Cardiac muscle cell (in vitro differentiated cells and primary cell): Measurements from ENCODE around the gene CLC. TPM values are rescaled to one million over a fixed set of nuclear protein-coding genes. Genes with fewer than 3 reads are reported as not detected.

Source experiments
- DNase-seq, 2 donors: peaks; one replicate each; pipeline versions ENCODE4 v3.0.0 to v3.0.0-alpha.2; 2010 to 2017; ENCODE audit warnings: low read depth in 1 of 2, low spot score in 1 of 2
- H3K27ac ChIP-seq: fragments of 200-600 bp; sonication (generic); 2 replicates; pipeline ENCODE4 v1.5.1; 2016
- H3K27me3 ChIP-seq: fragments of 200-600 bp; sonication (generic); 2 replicates; pipeline ENCODE4 v1.6.0; 2016; ENCODE audit warnings: control low read depth
- H3K36me3 ChIP-seq: fragments of 200-600 bp; sonication (generic); 2 replicates; pipeline ENCODE4 v1.5.1; 2016; ENCODE audit warnings: control low read depth
- H3K4me1 ChIP-seq: fragments of 200-600 bp; sonication (generic); 2 replicates; pipeline ENCODE4 v1.8.1; 2017; ENCODE audit warnings: low read depth, mild to moderate bottlenecking, mixed run types
- H3K4me3 ChIP-seq: fragments of 200-600 bp; sonication (generic); 2 replicates; pipeline ENCODE4 v1.5.1; 2016; ENCODE audit warnings: mild to moderate bottlenecking
- H3K9me3 ChIP-seq: fragments of 200-600 bp; sonication (generic); 2 replicates; pipeline ENCODE4 v1.5.1; 2017; ENCODE audit warnings: low read depth, mild to moderate bottlenecking, control low read depth
- CTCF ChIP-seq: IDR thresholded peaks from 2 replicates; pipeline ENCODE4 v1.5.1; 2012; ENCODE audit warnings: low read depth, mild to moderate bottlenecking, low read length
- polyA plus RNA-seq: library from polyadenylated mRNA; unstranded; fragments of >200 nt; fragmentation: Nextera tagmentation; extraction: Ambion mirVana; gene quantifications from 2 replicates; pipeline ENCODE4 v1.2.1, GENCODE V29; 2016
- total RNA-seq: library from RNA; depleted of rRNA; stranded (reverse); fragments of >200 nt; gene quantifications from 2 replicates; pipeline ENCODE4 v1.2.3, GENCODE V29; 2016

CLC gene
- total and polyA plus RNA-seq, 2 experiments from 2014 or later, result not detected

GRCh38 chr19:39737351-39737750 lies 478 bp downstream of the CLC start:
- DNase-seq, result no peak
- Histone ChIP-seq H3K36me3 (no peaks in the 10 kb centered on the region), H3K9me3 (no peaks in the 10 kb centered on the region), H3K4me1 (no peaks in the 10 kb centered on the region), H3K4me3 (no peak overlapping the region), H3K27ac (no peak overlapping the region), H3K27me3 (no peaks in the 10 kb centered on the region)
- no peak for TF ChIP-seq CTCF

- no peaks in the 10 kb centered on the region for H3K9me3 ChIP-seq
- H3K27me3 ChIP-seq, result no peaks in the 10 kb centered on the region
- no peak for TF ChIP-seq CTCF
- no peak overlapping the region for H3K27ac ChIP-seq
- no peaks in the 10 kb centered on the region for H3K4me1 ChIP-seq
- no peak overlapping the region for H3K4me3 ChIP-seq
- H3K36me3 ChIP-seq, result no peaks in the 10 kb centered on the region
- no peak for DNase-seq
Observed at GRCh38 chr19:39736088-39736487, 1.7 kb downstream of the CLC start.

- no peaks in the 10 kb centered on the region for H3K36me3 ChIP-seq
- TF ChIP-seq CTCF, result no peak
- H3K27ac ChIP-seq, result no peak overlapping the region
- DNase-seq, result no peak
- H3K4me3 ChIP-seq, result no peak overlapping the region
- no peaks in the 10 kb centered on the region for H3K27me3 ChIP-seq
- H3K4me1 ChIP-seq, result no peaks in the 10 kb centered on the region
- H3K9me3 ChIP-seq, result no peaks in the 10 kb centered on the region
Observed at GRCh38 chr19:39735688-39736087, 2.1 kb downstream of the CLC start.

- H3K36me3 ChIP-seq, result no peaks in the 10 kb centered on the region
- no peaks in the 10 kb centered on the region for H3K4me1 ChIP-seq
- H3K27ac ChIP-seq, result no peak overlapping the region
- TF ChIP-seq CTCF, result no peak
- no peaks in the 10 kb centered on the region for H3K9me3 ChIP-seq
- DNase-seq, result no peak
- no peak overlapping the region for H3K4me3 ChIP-seq
- H3K27me3 ChIP-seq, result peaks cover 3% of the 10 kb centered on the region
Observed at GRCh38 chr19:39733841-39734240, 4.0 kb downstream of the CLC start.

GRCh38 chr19:39731685-39732084 lies 6.1 kb downstream of the CLC start:
- no peak overlapping the region for H3K27ac ChIP-seq
- TF ChIP-seq CTCF, result no peak
- H3K36me3 ChIP-seq, result no peaks in the 10 kb centered on the region
- peaks cover 3% of the 10 kb centered on the region for H3K27me3 ChIP-seq
- H3K4me3 ChIP-seq, result no peak overlapping the region
- DNase-seq, result no peak
- no peaks in the 10 kb centered on the region for H3K9me3 ChIP-seq
- no peaks in the 10 kb centered on the region for H3K4me1 ChIP-seq

GRCh38 chr19:39729594-39729993 lies 8.2 kb downstream of the CLC start:
- no peaks in the 10 kb centered on the region for H3K4me1 ChIP-seq

More at GRCh38 chr19:39729594-39729993, 8.2 kb downstream of the CLC start:
- TF ChIP-seq CTCF, result no peak
- Histone ChIP-seq H3K36me3 (no peaks in the 10 kb centered on the region), H3K27me3 (peaks cover 3% of the 10 kb centered on the region), H3K9me3 (no peaks in the 10 kb centered on the region), H3K27ac (no peak overlapping the region), H3K4me3 (no peak overlapping the region)
- no peak for DNase-seq
